ENCODE data around the gene UBL4A. TPM values are rescaled to one million over a fixed set of nuclear protein-coding genes. Genes with fewer than 3 reads are reported as not detected.

The UBL4A gene
- total and polyA plus RNA-seq, 9 of the 15 experiments (the other 6 are each of a cell fraction or from before 2014, with no cell fraction given) = 15.2 to 140 (median 100) TPM

DNA sequence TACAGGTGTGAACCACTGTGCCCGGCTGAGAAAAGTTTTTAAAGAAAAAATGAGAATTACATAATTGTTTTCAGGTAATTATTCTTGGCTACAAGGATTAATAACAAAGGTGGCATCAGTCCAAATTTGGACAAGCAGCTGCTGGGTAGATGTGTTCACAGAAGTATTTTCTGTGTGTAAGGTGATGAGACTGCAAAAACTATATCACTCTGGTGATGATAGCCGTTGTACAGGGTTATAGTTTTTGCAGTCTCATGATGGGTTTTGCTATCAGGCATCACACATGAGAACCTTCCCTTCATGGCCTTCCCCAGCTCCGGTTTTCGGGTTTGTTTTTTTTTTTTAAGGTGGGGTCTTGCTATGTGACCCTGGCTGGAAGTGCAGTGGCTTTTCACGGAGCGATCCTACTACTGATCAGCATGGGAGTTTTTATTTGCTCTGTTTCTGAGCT, 9.1 kb upstream of the UBL4A start (continued):
- TF ChIP-seq, protein P1, sequence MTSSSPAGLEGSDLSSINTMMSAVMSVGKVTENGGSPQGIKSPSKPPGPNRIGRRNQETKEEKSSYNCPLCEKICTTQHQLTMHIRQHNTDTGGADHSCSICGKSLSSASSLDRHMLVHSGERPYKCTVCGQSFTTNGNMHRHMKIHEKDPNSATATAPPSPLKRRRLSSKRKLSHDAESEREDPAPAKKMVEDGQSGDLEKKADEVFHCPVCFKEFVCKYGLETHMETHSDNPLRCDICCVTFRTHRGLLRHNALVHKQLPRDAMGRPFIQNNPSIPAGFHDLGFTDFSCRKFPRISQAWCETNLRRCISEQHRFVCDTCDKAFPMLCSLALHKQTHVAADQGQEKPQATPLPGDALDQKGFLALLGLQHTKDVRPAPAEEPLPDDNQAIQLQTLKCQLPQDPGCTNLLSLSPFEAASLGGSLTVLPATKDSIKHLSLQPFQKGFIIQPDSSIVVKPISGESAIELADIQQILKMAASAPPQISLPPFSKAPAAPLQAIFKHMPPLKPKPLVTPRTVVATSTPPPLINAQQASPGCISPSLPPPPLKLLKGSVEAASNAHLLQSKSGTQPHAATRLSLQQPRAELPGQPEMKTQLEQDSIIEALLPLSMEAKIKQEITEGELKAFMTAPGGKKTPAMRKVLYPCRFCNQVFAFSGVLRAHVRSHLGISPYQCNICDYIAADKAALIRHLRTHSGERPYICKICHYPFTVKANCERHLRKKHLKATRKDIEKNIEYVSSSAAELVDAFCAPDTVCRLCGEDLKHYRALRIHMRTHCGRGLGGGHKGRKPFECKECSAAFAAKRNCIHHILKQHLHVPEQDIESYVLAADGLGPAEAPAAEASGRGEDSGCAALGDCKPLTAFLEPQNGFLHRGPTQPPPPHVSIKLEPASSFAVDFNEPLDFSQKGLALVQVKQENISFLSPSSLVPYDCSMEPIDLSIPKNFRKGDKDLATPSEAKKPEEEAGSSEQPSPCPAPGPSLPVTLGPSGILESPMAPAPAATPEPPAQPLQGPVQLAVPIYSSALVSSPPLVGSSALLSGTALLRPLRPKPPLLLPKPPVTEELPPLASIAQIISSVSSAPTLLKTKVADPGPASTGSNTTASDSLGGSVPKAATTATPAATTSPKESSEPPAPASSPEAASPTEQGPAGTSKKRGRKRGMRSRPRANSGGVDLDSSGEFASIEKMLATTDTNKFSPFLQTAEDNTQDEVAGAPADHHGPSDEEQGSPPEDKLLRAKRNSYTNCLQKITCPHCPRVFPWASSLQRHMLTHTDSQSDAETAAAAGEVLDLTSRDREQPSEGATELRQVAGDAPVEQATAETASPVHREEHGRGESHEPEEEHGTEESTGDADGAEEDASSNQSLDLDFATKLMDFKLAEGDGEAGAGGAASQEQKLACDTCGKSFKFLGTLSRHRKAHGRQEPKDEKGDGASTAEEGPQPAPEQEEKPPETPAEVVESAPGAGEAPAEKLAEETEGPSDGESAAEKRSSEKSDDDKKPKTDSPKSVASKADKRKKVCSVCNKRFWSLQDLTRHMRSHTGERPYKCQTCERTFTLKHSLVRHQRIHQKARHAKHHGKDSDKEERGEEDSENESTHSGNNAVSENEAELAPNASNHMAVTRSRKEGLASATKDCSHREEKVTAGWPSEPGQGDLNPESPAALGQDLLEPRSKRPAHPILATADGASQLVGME (CRISPR knock-in tag; IDR thresholded peaks at IDR 0.05) = no peak
- TF ChIP-seq HDAC8 (tag; IDR thresholded peaks at IDR 0.05) (no peak), E2F3 (CRISPR knock-in tag; IDR thresholded peaks at IDR 0.05) (no peak), HNRNPL (IDR thresholded peaks at IDR 0.05; ENCODE audit: low read depth, low read length) (no peak), HDAC2 (IDR thresholded peaks at IDR 0.05) (peak; percentile 86), SMAD2 (IDR thresholded peaks at IDR 0.05; ENCODE audit: low read depth, low read length) (no peak), BRD4 (IDR thresholded peaks at IDR 0.05) (no peak), SPI1 (IDR thresholded peaks at IDR 0.05; ENCODE audit: borderline replicate concordance, low read depth, low read length) (no peak), CCNT2 (IDR thresholded peaks at IDR 0.05; ENCODE audit: borderline replicate concordance, extremely low read depth, insufficient read length, low read depth, low read length) (peak; percentile 17), TAL1 (IDR thresholded peaks at IDR 0.05) (peak; percentile 80), NFXL1 (CRISPR knock-in tag; IDR thresholded peaks at IDR 0.05) (no peak), DNMT1 (IDR thresholded peaks at IDR 0.05) (no peak), TCF15 (CRISPR knock-in tag; IDR thresholded peaks at IDR 0.05) (peak; percentile 72; the same call in 1 of the 2 replicates), PCBP1 (IDR thresholded peaks at IDR 0.05; ENCODE audit: low read depth, low read length, poor library complexity, severe bottlenecking) (no peak), NFIC (IDR thresholded peaks at IDR 0.05) (peak; percentile 94), CHAMP1 (IDR thresholded peaks at IDR 0.05) (no peak), POLR2B (IDR thresholded peaks at IDR 0.05; ENCODE audit: low read depth, partially characterized antibody) (no peak)
- TF ChIP-seq, protein P2, sequence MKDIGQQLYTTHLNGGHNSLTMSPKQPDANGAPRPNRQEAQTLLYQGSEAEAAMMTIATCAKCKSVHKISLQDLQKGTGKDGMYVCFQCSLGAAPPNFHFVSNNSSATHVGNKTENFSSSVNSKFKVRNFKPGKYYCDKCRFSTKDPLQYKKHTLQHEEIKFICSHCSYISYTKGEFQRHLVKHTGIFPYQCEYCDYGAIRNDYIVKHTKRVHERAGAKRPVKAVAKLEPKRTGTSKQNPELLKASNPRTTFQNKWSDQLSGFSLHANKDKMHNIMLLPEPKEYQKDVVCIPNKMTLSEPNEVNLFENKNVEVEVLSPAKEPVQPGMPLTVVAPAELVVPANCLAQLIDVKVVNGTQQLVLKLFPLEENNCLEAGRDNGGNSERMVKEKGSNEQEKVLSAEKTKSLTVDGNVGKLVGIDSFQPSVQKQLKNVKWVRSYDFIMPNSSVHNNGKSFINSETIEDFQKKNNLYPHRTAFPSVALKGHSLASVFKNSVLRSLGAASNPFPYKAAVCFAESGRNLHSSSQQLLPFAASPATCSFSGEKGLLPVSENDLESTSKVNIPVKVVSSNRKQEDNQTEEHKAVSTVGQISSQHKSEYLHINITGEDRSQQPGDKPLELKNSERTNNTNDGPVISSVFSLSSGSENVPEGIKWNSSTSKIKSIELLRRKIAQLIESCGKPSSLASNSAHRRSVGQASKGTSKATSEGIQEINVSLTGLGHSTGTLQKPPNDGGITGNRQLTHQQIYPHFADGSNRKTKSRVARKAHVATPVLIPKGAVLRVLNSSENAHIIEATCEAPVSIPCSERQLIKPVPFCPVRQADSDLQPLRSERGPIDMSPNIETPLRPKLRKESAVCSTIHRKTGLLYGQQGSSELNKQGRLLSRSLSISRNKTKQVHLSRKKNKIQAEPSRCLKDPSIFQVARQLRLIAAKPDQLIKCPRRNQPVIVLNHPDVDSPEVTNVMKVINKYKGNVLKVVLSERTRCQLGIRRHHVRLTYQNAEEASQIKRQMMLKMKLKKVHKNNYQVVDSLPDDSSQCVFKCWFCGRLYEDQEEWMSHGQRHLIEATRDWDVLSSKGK (CRISPR knock-in tag; IDR thresholded peaks at IDR 0.05) = no peak
